Measurements from ENCODE around the gene RPS29. TPM values are rescaled to one million over a fixed set of nuclear protein-coding genes. Genes with fewer than 3 reads are reported as not detected.

The RPS29 gene
- total and polyA plus RNA-seq, 2 of the 13 experiments (the other 11 are each of a cell fraction or from before 2014, with no cell fraction given) = 4,303 to 8,215 TPM

GRCh38 chr14:49633640-49634546 is 47.7 kb upstream of the RPS29 start (continued):
- TF ChIP-seq MTERF4 (CRISPR knock-in tag; IDR thresholded peaks at IDR 0.05) (0 out of 2 replicates have a peak, but pooled peaks have one; percentile 17), SNAI1 (CRISPR knock-in tag; IDR thresholded peaks at IDR 0.05; ENCODE audit: borderline replicate concordance) (0 out of 2 replicates have a peak, but pooled peaks have one; percentile 41), FOXO1 (CRISPR knock-in tag; IDR thresholded peaks at IDR 0.05) (peak; percentile 22; the same call in 1 of the 2 replicates), SOX13 (IDR thresholded peaks at IDR 0.05) (no peak), SOX13 (CRISPR knock-in tag; conservative IDR thresholded peaks at IDR 0.05 in 1 of 2, IDR thresholded peaks at IDR 0.05 in 1 of 2) (peak in 1 of 2 experiments; percentile 17; a peak in 1 of 4 replicates), KDM3A (CRISPR knock-in tag; IDR thresholded peaks at IDR 0.05; ENCODE audit: low read depth) (peak; percentile 97), RFXAP (CRISPR knock-in tag; IDR thresholded peaks at IDR 0.05; ENCODE audit: borderline replicate concordance) (0 out of 2 replicates have a peak, but pooled peaks have one; percentile 8), ZNF557 (CRISPR knock-in tag; IDR thresholded peaks at IDR 0.05) (no peak), ZBTB3 (CRISPR knock-in tag; IDR thresholded peaks at IDR 0.05; ENCODE audit: borderline replicate concordance, low read depth) (peak; percentile 29; the same call in 1 of the 2 replicates), ZNF780A (CRISPR knock-in tag; IDR thresholded peaks at IDR 0.05) (peak; percentile 87; the same call in 1 of the 2 replicates), THAP11 (CRISPR knock-in tag; IDR thresholded peaks at IDR 0.05) (peak; percentile 88), ZSCAN25 (CRISPR knock-in tag; IDR thresholded peaks at IDR 0.05) (peak; percentile 22; the same call in 1 of the 2 replicates), ZNF746 (CRISPR knock-in tag; IDR thresholded peaks at IDR 0.05) (peak; percentile 95), ZNF333 (CRISPR knock-in tag; IDR thresholded peaks at IDR 0.05; ENCODE audit: borderline replicate concordance) (peak; percentile 79; the same call in 1 of the 2 replicates), KAT8 (CRISPR knock-in tag; IDR thresholded peaks at IDR 0.05) (peak; percentile 87), RNF2 (conservative IDR thresholded peaks at IDR 0.05; ENCODE audit: low read depth) (peak; percentile 77; the same call in 1 of the 2 replicates), KDM2A (CRISPR knock-in tag; IDR thresholded peaks at IDR 0.05; ENCODE audit: borderline replicate concordance, low read depth) (peak; percentile 91), KLF16 (CRISPR knock-in tag; IDR thresholded peaks at IDR 0.05) (peak; percentile 52 to 64; a peak in 1 of 4 replicates), ZMYM2 (CRISPR knock-in tag; IDR thresholded peaks at IDR 0.05) (0 out of 2 replicates have a peak, but pooled peaks have one; percentile 8), GABPA (IDR thresholded peaks at IDR 0.05; ENCODE audit: low read depth, low read length) (peak; percentile 90), GABPA (CRISPR knock-in tag; IDR thresholded peaks at IDR 0.05; ENCODE audit: low read depth) (peak; percentile 88), FOXA3 (CRISPR knock-in tag; IDR thresholded peaks at IDR 0.05) (peak; percentile 31), ZSCAN21 (CRISPR knock-in tag; IDR thresholded peaks at IDR 0.05; ENCODE audit: borderline replicate concordance) (peak; percentile 92)
- TF ChIP-seq, protein P1, sequence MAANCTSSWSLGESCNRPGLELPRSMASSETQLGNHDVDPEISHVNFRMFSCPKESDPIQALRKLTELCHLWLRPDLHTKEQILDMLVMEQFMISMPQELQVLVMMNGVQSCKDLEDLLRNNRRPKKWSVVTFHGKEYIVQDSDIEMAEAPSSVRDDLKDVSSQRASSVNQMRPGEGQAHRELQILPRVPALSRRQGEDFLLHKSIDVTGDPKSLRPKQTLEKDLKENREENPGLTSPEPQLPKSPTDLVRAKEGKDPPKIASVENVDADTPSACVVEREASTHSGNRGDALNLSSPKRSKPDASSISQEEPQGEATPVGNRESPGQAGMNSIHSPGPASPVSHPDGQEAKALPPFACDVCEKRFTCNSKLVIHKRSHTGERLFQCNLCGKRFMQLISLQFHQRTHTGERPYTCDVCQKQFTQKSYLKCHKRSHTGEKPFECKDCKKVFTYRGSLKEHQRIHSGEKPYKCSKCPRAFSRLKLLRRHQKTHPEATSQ (CRISPR knock-in tag; IDR thresholded peaks at IDR 0.05; ENCODE audit: borderline replicate concordance) = 0 out of 2 replicates have a peak, but pooled peaks have one; percentile 26
- TF ChIP-seq, protein P2, sequence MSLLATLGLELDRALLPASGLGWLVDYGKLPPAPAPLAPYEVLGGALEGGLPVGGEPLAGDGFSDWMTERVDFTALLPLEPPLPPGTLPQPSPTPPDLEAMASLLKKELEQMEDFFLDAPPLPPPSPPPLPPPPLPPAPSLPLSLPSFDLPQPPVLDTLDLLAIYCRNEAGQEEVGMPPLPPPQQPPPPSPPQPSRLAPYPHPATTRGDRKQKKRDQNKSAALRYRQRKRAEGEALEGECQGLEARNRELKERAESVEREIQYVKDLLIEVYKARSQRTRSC (CRISPR knock-in tag; IDR thresholded peaks at IDR 0.05; ENCODE audit: low read depth) = no peak
- TF ChIP-seq, protein P3, sequence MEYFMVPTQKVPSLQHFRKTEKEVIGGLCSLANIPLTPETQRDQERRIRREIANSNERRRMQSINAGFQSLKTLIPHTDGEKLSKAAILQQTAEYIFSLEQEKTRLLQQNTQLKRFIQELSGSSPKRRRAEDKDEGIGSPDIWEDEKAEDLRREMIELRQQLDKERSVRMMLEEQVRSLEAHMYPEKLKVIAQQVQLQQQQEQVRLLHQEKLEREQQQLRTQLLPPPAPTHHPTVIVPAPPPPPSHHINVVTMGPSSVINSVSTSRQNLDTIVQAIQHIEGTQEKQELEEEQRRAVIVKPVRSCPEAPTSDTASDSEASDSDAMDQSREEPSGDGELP (IDR thresholded peaks at IDR 0.05; ENCODE audit: borderline replicate concordance, low read depth) = peak; percentile 48; the same call in 1 of the 2 replicates
